ENCODE measurements around the gene SAMD7. TPM values are rescaled to one million over a fixed set of nuclear protein-coding genes. Genes with fewer than 3 reads are reported as not detected.
A peak's percentile ranks its signal among the peaks of the same experiment; 100 is the strongest.

SAMD7 gene
- total and polyA plus RNA-seq, 9 of the 15 experiments (the other 6 are each of a cell fraction or from before 2014, with no cell fraction given), result not detected

DNA sequence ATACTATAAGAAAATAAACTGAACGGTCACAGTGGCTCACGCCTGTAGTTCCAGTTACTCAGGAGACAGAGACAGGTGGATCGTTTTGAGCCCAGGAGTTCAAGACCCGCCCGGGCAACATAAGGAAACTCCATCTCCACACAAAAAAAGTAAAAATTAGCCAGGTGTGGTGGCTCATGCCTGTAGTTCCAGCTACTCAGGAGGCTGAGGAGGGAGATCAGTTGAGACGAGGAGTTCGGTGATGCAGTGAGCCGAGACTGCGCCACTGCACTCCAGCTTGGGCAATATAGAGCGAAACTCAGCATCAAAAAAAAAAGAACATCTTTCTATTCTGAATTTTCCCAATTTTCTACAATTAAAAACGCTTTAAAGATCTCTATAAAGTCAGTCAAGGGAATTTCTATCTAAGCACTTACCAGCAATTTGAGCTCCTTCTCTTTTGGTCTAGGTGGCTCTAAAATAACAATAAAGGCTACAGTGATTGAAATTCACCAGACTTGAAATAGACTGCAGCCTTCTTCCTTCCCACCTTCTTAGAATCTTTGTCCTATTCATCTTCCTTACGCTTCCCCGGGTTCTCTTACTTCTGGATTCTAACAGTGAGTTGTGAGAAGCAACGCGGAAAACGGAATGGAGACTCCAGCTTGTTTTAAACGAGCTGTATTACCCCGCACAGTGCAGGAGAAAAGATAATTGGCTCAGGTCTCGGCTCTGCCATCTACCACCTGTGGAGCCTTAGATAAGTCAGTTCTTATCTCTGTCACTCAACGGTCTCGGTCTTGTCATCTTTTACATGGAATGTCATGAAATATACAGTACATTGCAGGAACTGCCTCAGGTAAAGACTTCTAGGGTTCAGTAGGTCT, 54.4 kb downstream of the SAMD7 start (continued):
- TF ChIP-seq, protein P1, sequence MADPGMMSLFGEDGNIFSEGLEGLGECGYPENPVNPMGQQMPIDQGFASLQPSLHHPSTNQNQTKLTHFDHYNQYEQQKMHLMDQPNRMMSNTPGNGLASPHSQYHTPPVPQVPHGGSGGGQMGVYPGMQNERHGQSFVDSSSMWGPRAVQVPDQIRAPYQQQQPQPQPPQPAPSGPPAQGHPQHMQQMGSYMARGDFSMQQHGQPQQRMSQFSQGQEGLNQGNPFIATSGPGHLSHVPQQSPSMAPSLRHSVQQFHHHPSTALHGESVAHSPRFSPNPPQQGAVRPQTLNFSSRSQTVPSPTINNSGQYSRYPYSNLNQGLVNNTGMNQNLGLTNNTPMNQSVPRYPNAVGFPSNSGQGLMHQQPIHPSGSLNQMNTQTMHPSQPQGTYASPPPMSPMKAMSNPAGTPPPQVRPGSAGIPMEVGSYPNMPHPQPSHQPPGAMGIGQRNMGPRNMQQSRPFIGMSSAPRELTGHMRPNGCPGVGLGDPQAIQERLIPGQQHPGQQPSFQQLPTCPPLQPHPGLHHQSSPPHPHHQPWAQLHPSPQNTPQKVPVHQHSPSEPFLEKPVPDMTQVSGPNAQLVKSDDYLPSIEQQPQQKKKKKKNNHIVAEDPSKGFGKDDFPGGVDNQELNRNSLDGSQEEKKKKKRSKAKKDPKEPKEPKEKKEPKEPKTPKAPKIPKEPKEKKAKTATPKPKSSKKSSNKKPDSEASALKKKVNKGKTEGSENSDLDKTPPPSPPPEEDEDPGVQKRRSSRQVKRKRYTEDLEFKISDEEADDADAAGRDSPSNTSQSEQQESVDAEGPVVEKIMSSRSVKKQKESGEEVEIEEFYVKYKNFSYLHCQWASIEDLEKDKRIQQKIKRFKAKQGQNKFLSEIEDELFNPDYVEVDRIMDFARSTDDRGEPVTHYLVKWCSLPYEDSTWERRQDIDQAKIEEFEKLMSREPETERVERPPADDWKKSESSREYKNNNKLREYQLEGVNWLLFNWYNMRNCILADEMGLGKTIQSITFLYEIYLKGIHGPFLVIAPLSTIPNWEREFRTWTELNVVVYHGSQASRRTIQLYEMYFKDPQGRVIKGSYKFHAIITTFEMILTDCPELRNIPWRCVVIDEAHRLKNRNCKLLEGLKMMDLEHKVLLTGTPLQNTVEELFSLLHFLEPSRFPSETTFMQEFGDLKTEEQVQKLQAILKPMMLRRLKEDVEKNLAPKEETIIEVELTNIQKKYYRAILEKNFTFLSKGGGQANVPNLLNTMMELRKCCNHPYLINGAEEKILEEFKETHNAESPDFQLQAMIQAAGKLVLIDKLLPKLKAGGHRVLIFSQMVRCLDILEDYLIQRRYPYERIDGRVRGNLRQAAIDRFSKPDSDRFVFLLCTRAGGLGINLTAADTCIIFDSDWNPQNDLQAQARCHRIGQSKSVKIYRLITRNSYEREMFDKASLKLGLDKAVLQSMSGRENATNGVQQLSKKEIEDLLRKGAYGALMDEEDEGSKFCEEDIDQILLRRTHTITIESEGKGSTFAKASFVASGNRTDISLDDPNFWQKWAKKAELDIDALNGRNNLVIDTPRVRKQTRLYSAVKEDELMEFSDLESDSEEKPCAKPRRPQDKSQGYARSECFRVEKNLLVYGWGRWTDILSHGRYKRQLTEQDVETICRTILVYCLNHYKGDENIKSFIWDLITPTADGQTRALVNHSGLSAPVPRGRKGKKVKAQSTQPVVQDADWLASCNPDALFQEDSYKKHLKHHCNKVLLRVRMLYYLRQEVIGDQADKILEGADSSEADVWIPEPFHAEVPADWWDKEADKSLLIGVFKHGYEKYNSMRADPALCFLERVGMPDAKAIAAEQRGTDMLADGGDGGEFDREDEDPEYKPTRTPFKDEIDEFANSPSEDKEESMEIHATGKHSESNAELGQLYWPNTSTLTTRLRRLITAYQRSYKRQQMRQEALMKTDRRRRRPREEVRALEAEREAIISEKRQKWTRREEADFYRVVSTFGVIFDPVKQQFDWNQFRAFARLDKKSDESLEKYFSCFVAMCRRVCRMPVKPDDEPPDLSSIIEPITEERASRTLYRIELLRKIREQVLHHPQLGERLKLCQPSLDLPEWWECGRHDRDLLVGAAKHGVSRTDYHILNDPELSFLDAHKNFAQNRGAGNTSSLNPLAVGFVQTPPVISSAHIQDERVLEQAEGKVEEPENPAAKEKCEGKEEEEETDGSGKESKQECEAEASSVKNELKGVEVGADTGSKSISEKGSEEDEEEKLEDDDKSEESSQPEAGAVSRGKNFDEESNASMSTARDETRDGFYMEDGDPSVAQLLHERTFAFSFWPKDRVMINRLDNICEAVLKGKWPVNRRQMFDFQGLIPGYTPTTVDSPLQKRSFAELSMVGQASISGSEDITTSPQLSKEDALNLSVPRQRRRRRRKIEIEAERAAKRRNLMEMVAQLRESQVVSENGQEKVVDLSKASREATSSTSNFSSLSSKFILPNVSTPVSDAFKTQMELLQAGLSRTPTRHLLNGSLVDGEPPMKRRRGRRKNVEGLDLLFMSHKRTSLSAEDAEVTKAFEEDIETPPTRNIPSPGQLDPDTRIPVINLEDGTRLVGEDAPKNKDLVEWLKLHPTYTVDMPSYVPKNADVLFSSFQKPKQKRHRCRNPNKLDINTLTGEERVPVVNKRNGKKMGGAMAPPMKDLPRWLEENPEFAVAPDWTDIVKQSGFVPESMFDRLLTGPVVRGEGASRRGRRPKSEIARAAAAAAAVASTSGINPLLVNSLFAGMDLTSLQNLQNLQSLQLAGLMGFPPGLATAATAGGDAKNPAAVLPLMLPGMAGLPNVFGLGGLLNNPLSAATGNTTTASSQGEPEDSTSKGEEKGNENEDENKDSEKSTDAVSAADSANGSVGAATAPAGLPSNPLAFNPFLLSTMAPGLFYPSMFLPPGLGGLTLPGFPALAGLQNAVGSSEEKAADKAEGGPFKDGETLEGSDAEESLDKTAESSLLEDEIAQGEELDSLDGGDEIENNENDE (IDR thresholded peaks at IDR 0.05; ENCODE audit: low read depth, low read length), result no peak
- peak in 1 of 2 experiments; percentile 36; a peak in 1 of 4 replicates for TF ChIP-seq RCOR1 (IDR thresholded peaks at IDR 0.05; ENCODE audit: borderline replicate concordance in 1 of 2, low read depth in 2 of 2, low read length in 2 of 2)
- TF ChIP-seq, protein P2, sequence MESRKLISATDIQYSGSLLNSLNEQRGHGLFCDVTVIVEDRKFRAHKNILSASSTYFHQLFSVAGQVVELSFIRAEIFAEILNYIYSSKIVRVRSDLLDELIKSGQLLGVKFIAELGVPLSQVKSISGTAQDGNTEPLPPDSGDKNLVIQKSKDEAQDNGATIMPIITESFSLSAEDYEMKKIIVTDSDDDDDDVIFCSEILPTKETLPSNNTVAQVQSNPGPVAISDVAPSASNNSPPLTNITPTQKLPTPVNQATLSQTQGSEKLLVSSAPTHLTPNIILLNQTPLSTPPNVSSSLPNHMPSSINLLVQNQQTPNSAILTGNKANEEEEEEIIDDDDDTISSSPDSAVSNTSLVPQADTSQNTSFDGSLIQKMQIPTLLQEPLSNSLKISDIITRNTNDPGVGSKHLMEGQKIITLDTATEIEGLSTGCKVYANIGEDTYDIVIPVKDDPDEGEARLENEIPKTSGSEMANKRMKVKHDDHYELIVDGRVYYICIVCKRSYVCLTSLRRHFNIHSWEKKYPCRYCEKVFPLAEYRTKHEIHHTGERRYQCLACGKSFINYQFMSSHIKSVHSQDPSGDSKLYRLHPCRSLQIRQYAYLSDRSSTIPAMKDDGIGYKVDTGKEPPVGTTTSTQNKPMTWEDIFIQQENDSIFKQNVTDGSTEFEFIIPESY (CRISPR knock-in tag; IDR thresholded peaks at IDR 0.05), result no peak
- TF ChIP-seq, protein P3, sequence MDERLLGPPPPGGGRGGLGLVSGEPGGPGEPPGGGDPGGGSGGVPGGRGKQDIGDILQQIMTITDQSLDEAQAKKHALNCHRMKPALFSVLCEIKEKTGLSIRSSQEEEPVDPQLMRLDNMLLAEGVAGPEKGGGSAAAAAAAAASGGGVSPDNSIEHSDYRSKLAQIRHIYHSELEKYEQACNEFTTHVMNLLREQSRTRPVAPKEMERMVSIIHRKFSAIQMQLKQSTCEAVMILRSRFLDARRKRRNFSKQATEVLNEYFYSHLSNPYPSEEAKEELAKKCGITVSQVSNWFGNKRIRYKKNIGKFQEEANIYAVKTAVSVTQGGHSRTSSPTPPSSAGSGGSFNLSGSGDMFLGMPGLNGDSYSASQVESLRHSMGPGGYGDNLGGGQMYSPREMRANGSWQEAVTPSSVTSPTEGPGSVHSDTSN (CRISPR knock-in tag; IDR thresholded peaks at IDR 0.05; ENCODE audit: low read depth), result no peak
- TF ChIP-seq, protein P3 (tag; conservative IDR thresholded peaks at IDR 0.05; ENCODE audit: low read depth), result peak; percentile 59
- no peak for TF ChIP-seq SP2 (IDR thresholded peaks at IDR 0.05; ENCODE audit: extremely low read depth, low read depth, low read length, poor library complexity, severe bottlenecking)
- TF ChIP-seq POLR2G (IDR thresholded peaks at IDR 0.05; ENCODE audit: low read depth, low read length), result no peak
- TF ChIP-seq XRCC3 (IDR thresholded peaks at IDR 0.05), result no peak
- TF ChIP-seq C11orf30 (IDR thresholded peaks at IDR 0.05; ENCODE audit: low read depth), result no peak

All from K562 (cell line).